SK-N-SH treated with all-trans-retinoic acid at 6 μM for 48 hours (cell line): ENCODE measurements around the gene PRICKLE3.

ENCODE experiments used
- ATAC-seq: fragments of 200-7000 bp; cut with Tn5 transposase; 3 replicates; pipeline ENCODE4 v1.9.1; 2020; ENCODE audit warnings: mild to moderate bottlenecking, moderate library complexity
- ARNTL ChIP-seq: fragments of 450-650 bp; formaldehyde crosslinking; IDR thresholded peaks from 2 replicates; pipeline ENCODE4 v1.5.0; 2020; ENCODE audit warnings: low read depth, mild to moderate bottlenecking, moderate library complexity, borderline replicate concordance
- BACH2 ChIP-seq: fragments of 250-450 bp; sonication (Bioruptor Pico); IDR thresholded peaks from 2 replicates; pipeline ENCODE4 v1.9.0; 2021; ENCODE audit warnings: mild to moderate bottlenecking, borderline replicate concordance
- CREB5 ChIP-seq: fragments of 250-450 bp; sonication (Bioruptor Pico); IDR thresholded peaks from 2 replicates; pipeline ENCODE4 v1.5.1; 2020; ENCODE audit warnings: low read depth, mild to moderate bottlenecking, moderate library complexity
- CSDC2 ChIP-seq: fragments of 250-450 bp; sonication (Bioruptor Pico); IDR thresholded peaks from 2 replicates; pipeline ENCODE4 v1.5.0; 2020; ENCODE audit warnings: mild to moderate bottlenecking, moderate library complexity
- CSRNP3 ChIP-seq: fragments of 250-450 bp; sonication (Bioruptor Pico); IDR thresholded peaks from 2 replicates; pipeline ENCODE4 v1.5.1; 2021; ENCODE audit warnings: mild to moderate bottlenecking, moderate library complexity
- ESRRG ChIP-seq: fragments of 250-450 bp; sonication (Bioruptor Pico); IDR thresholded peaks from 2 replicates; pipeline ENCODE4 v1.6.1; 2021; ENCODE audit warnings: mild to moderate bottlenecking
- GLIS3 ChIP-seq: fragments of 250-450 bp; sonication (Bioruptor Pico); IDR thresholded peaks from 2 replicates; pipeline ENCODE4 v1.5.0; 2020; ENCODE audit warnings: mild to moderate bottlenecking, moderate library complexity
- ISL1 ChIP-seq: fragments of 250-450 bp; sonication (Bioruptor Pico); IDR thresholded peaks from 2 replicates; pipeline ENCODE4 v2.1.2; 2022; ENCODE audit warnings: mild to moderate bottlenecking, moderate library complexity
- OSR1 ChIP-seq: fragments of 250-450 bp; sonication (Bioruptor Pico); IDR thresholded peaks from 2 replicates; pipeline ENCODE4 v1.8.0; 2022; ENCODE audit warnings: moderate library complexity, mild to moderate bottlenecking, inconsistent platforms
- PATZ1 ChIP-seq: fragments of 250-450 bp; sonication (Bioruptor Pico); IDR thresholded peaks from 2 replicates; pipeline ENCODE4 v1.8.0; 2020; ENCODE audit warnings: mild to moderate bottlenecking, moderate library complexity, borderline replicate concordance
- PPARA ChIP-seq: fragments of 250-450 bp; sonication (Bioruptor Pico); IDR thresholded peaks from 2 replicates; pipeline ENCODE4 v1.5.0; 2020; ENCODE audit warnings: mild to moderate bottlenecking, borderline replicate concordance
- RARB ChIP-seq: fragments of 250-450 bp; sonication (Bioruptor Pico); IDR thresholded peaks from 2 replicates; pipeline ENCODE4 v1.8.0; 2021; ENCODE audit warnings: mild to moderate bottlenecking, moderate library complexity
- TCF4 ChIP-seq: fragments of 250-450 bp; sonication (Bioruptor Pico); IDR thresholded peaks from 2 replicates; pipeline ENCODE4 v1.8.0; 2021; ENCODE audit warnings: mild to moderate bottlenecking, moderate library complexity, borderline replicate concordance
- TOX ChIP-seq: fragments of 250-450 bp; sonication (Bioruptor Pico); IDR thresholded peaks from 2 replicates; pipeline ENCODE4 v1.8.0; 2021; ENCODE audit warnings: mild to moderate bottlenecking, moderate library complexity, borderline replicate concordance
- TSHZ2 ChIP-seq: fragments of 250-450 bp; sonication (Bioruptor Pico); IDR thresholded peaks from 2 replicates; pipeline ENCODE4 v1.5.0; 2020; ENCODE audit warnings: mild to moderate bottlenecking, moderate library complexity
- ZFP3 ChIP-seq: fragments of 250-450 bp; sonication (Bioruptor Pico); IDR thresholded peaks from 2 replicates; pipeline ENCODE4 v1.5.0; 2020; ENCODE audit warnings: mild to moderate bottlenecking, moderate library complexity
- ZFP30 ChIP-seq: fragments of 450-650 bp; formaldehyde crosslinking; IDR thresholded peaks from 2 replicates; pipeline ENCODE4 v1.5.0; 2022; ENCODE audit warnings: mild to moderate bottlenecking, moderate library complexity
- ZNF565 ChIP-seq: fragments of 450-650 bp; formaldehyde crosslinking; conservative IDR thresholded peaks from 2 replicates; pipeline ENCODE4 v1.5.0; 2020; ENCODE audit warnings: low read depth, mild to moderate bottlenecking, moderate library complexity
- ZNF70 ChIP-seq: fragments of 450-650 bp; formaldehyde crosslinking; IDR thresholded peaks from 2 replicates; pipeline ENCODE4 v1.5.0; 2020; ENCODE audit warnings: mild to moderate bottlenecking, moderate library complexity
- ZNF8 ChIP-seq: fragments of 450-650 bp; formaldehyde crosslinking; IDR thresholded peaks from 2 replicates; pipeline ENCODE4 v1.5.0; 2020; ENCODE audit warnings: mild to moderate bottlenecking, moderate library complexity

PRICKLE3 gene

GRCh38 chrX:49171752-49172279 lies 14.4 kb downstream of the PRICKLE3 start, which contains the start of gene PLP2 (continued):
- TF ChIP-seq TSHZ2 (CRISPR knock-in tag) = no peak

- no peak for ATAC-seq
- TF ChIP-seq CREB5 (CRISPR knock-in tag) = no peak
- no peak for TF ChIP-seq RARB (CRISPR knock-in tag)
- no peak for TF ChIP-seq ISL1 (CRISPR knock-in tag)
- no peak for TF ChIP-seq ZNF70
- no peak for TF ChIP-seq CSRNP3 (CRISPR knock-in tag)
- no peak for TF ChIP-seq TCF4 (CRISPR knock-in tag)
- TF ChIP-seq GLIS3 (CRISPR knock-in tag) = no peak
- TF ChIP-seq CSDC2 = no peak
Observed at GRCh38 chrX:49167740-49168108, 18.4 kb downstream of the PRICKLE3 start.

- TF ChIP-seq ESRRG (CRISPR knock-in tag) (no peak), ZNF565 (CRISPR knock-in tag) (no peak), PPARA (CRISPR knock-in tag) (no peak), PATZ1 (CRISPR knock-in tag) (no peak), CREB5 (CRISPR knock-in tag) (no peak), CSRNP3 (CRISPR knock-in tag) (no peak), ZFP30 (CRISPR knock-in tag) (no peak), BACH2 (no peak), CSDC2 (no peak), ZNF70 (no peak), ZFP3 (CRISPR knock-in tag) (no peak), ARNTL (CRISPR knock-in tag) (no peak), ZNF8 (CRISPR knock-in tag) (no peak), TCF4 (CRISPR knock-in tag) (no peak), OSR1 (CRISPR knock-in tag) (no peak), TOX (CRISPR knock-in tag) (no peak), RARB (CRISPR knock-in tag) (no peak), TSHZ2 (CRISPR knock-in tag) (no peak)
Observed at GRCh38 chrX:49166914-49167739, 19.0 kb downstream of the PRICKLE3 start.

More at GRCh38 chrX:49166914-49167739, 19.0 kb downstream of the PRICKLE3 start:
- peak; percentile 59 for ATAC-seq
